Natural killer cell (primary cell): Measurements from ENCODE around the gene CALHM6. TPM values are rescaled to one million over a fixed set of nuclear protein-coding genes. Genes with fewer than 3 reads are reported as not detected.

ENCODE experiments used
- ATAC-seq, 3 donors: fragments of 150-1000 bp in 2 of 3; fragments of 200-7000 bp in 1 of 3; cut with Tn5 transposase; 1 replicate in 1 of 3; 2 replicates in 2 of 3; pipeline ENCODE4 v1.10.0; 2021; ENCODE audit warnings: mild to moderate bottlenecking in 2 of 3, moderate library complexity in 2 of 3
- DNase-seq, 2 donors: peaks; one replicate each; pipeline versions ENCODE4 v3.0.0 to v3.0.0-alpha.2; 2013 to 2021; ENCODE audit warnings: mixed read lengths in 1 of 2
- H3K27ac ChIP-seq: one replicate; pipeline ENCODE4 v1.5.1; 2013; ENCODE audit warnings: mild to moderate bottlenecking, low read length
- H3K27me3 ChIP-seq: one replicate; pipeline ENCODE4 v1.6.1; 2013; ENCODE audit warnings: low read length; ENCODE audit not compliant: control insufficient read depth, insufficient read depth
- H3K36me3 ChIP-seq: one replicate; pipeline ENCODE4 v1.6.1; 2013; ENCODE audit warnings: low read length; ENCODE audit not compliant: control insufficient read depth, insufficient read depth
- H3K4me1 ChIP-seq: one replicate; pipeline ENCODE4 v1.6.1; 2013; ENCODE audit warnings: low read length; ENCODE audit not compliant: control insufficient read depth, insufficient read depth
- H3K4me3 ChIP-seq: one replicate; pipeline ENCODE4 v1.5.1; 2013; ENCODE audit warnings: low read length
- H3K9me3 ChIP-seq: one replicate; pipeline ENCODE4 v1.6.1; 2013; ENCODE audit warnings: low read length; ENCODE audit not compliant: control insufficient read depth, insufficient read depth
- H3K27ac Mint-ChIP-seq, 2 donors: one replicate each; pipeline ENCODE4 v1.8.0; 2022; ENCODE audit warnings: mild to moderate bottlenecking in 2 of 2, mixed read lengths in 2 of 2, moderate library complexity in 1 of 2
- H3K27me3 Mint-ChIP-seq, 2 donors: one replicate each; pipeline ENCODE4 v1.8.0; 2022; ENCODE audit warnings: low read depth in 2 of 2, mixed read lengths in 2 of 2
- H3K36me3 Mint-ChIP-seq: one replicate; pipeline ENCODE4 v1.8.0; 2022; ENCODE audit warnings: mixed read lengths
- H3K4me1 Mint-ChIP-seq, 2 donors: one replicate each; pipeline ENCODE4 v1.8.0; 2022; ENCODE audit warnings: mixed read lengths in 2 of 2
- H3K4me3 Mint-ChIP-seq: one replicate; pipeline ENCODE4 v1.8.0; 2022; ENCODE audit warnings: mild to moderate bottlenecking, moderate library complexity, mixed read lengths
- H3K9me3 Mint-ChIP-seq, 2 donors: one replicate each; pipeline ENCODE4 v1.8.0; 2022; ENCODE audit warnings: mixed read lengths in 2 of 2
- CTCF ChIP-seq: fragments of 200-600 bp; IDR thresholded peaks from one replicate; pipeline ENCODE4 v1.8.0; 2022; ENCODE audit warnings: antibody characterized with exemption
- WGBS: methylation state at CpG from one replicate; pipeline ENCODE4 v1.1.7; 2013; ENCODE audit warnings: missing lambda C conversion rate; ENCODE audit not compliant: insufficient coverage; 5-methylcytosine and 5-hydroxymethylcytosine counted together
- intact Hi-C: fragments of 100-400 bp; cut with micrococcal nuclease; formaldehyde crosslinking; loops from one replicate; pipeline ENCODE4 v1.14.2; 2022
- total RNA-seq, 4 donors: library from RNA; stranded (reverse); fragments of 120-200 nt in 1 of 4; gene quantifications; one replicate each; pipeline versions ENCODE4 v1.2.3 to v1.2.4, GENCODE V29; 2013 to 2022

Gene CALHM6
- 10 to 100 TPM in 2 of 3 donors, 1 to 10 TPM in 1; 7.9 to 20.6 (median 12.3) TPM for total RNA-seq
- total RNA-seq (2013): 56.2 TPM

GRCh38 chr6:116461331-116461931 lies at the start of gene CALHM6:
TSS of gene CALHM6 (plus strand) at chr6:116461375. CDS start at chr6:116461930, 555 bp downstream.
- Histone ChIP-seq H3K4me3 (peak within 1 kb of the TSS; percentile 67), H3K9me3 (no peaks in the 10 kb centered on the region), H3K4me1 (peaks cover 15% of the 10 kb centered on the region), H3K27me3 (no peaks in the 10 kb centered on the region), H3K27ac (peak within 1 kb of the TSS; percentile 76), H3K36me3 (no peaks in the 10 kb centered on the region)
- H3K4me1 Mint-ChIP-seq: peaks cover 16 to 32% of the 10 kb centered on the region in 2 donors
- intact Hi-C loops: no loop called here
- H3K9me3 Mint-ChIP-seq: no peaks in the 10 kb centered on the region
- no peaks in the 10 kb centered on the region for H3K36me3 Mint-ChIP-seq
- peak within 1 kb of the TSS; percentile 90 for H3K4me3 Mint-ChIP-seq
- DNase-seq (no peak), ATAC-seq (peak in 2 of 3 donors; percentile 29 to 32)
- no peaks in the 10 kb centered on the region for H3K27me3 Mint-ChIP-seq
- H3K27ac Mint-ChIP-seq: peak within 1 kb of the TSS; percentile 21 to 82
- TF ChIP-seq CTCF: no peak
- 36% methylated on average over 13 of the region's 13 CpGs for WGBS

DNA sequence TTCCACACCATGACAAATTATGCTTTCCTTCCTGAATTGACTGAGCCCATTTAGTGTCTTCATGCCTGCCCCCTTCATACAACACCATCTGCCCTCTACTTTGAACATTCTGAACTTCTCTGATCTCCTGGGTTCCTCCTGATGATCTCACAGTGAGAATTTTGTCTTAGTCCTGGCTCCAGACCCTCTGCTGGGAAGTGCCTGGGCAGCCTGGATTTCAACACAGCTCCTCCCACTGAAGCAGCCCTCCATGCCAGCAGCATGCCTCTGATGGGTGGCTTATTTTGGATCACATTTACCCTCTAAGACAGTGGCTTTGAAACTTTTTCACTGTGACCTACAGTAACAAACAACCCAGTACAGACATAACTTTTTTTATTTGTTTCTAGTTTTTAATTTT lies 48.9 kb upstream of the CALHM6 start:
- H3K4me3 Mint-ChIP-seq: no peak overlapping the region
- no peak for ATAC-seq
- H3K27ac Mint-ChIP-seq: no peak overlapping the region

DNA sequence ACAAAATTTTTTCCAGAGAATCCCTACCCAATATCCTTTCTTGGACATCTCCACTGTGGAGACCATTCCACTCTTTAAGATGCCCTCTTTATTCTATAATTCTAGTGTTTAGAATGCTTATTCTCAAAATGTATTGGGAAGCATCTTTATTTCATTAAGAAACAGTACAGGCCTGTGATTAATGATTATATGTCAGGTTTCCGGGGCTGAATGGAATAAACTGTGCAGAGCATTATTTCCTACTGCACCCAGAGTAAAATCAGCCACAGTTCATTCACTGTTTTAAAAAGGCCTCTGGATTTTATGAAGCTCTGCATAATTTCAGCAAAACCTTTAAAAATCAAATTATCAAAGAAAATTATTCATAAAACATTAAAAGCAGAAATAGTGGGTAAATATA lies 47.8 kb upstream of the CALHM6 start:
- H3K9me3 ChIP-seq: no peaks in the 10 kb centered on the region
- Mint-ChIP-seq H3K36me3 (no peaks in the 10 kb centered on the region), H3K9me3 (no peaks in the 10 kb centered on the region), H3K4me1 (no peaks in the 10 kb centered on the region), H3K4me3 (no peak overlapping the region), H3K27me3 (no peaks in the 10 kb centered on the region), H3K27ac (no peak overlapping the region)
- H3K36me3 ChIP-seq: no peaks in the 10 kb centered on the region
- intact Hi-C loops: no loop called here
- WGBS: 88% methylated on average over 1 of the region's 1 CpG
- H3K27ac ChIP-seq: no peak overlapping the region
- H3K4me1 ChIP-seq: no peaks in the 10 kb centered on the region
- no peak for TF ChIP-seq CTCF
- no peak overlapping the region for H3K4me3 ChIP-seq
- DNase-seq (no peak), ATAC-seq (no peak)
- H3K27me3 ChIP-seq: no peaks in the 10 kb centered on the region

More for the DNA sequence above, 48.9 kb upstream of the CALHM6 start:
- H3K9me3 ChIP-seq: no peaks in the 10 kb centered on the region
- no peak for TF ChIP-seq CTCF
- Mint-ChIP-seq H3K4me1 (no peaks in the 10 kb centered on the region), H3K27me3 (no peaks in the 10 kb centered on the region), H3K9me3 (no peaks in the 10 kb centered on the region), H3K36me3 (no peaks in the 10 kb centered on the region)
- no peaks in the 10 kb centered on the region for H3K4me1 ChIP-seq
- intact Hi-C loops: no loop called here
- no peak overlapping the region for H3K4me3 ChIP-seq
- H3K27ac ChIP-seq: no peak overlapping the region
- H3K27me3 ChIP-seq: no peaks in the 10 kb centered on the region
- no peaks in the 10 kb centered on the region for H3K36me3 ChIP-seq
- no peak for DNase-seq

- Mint-ChIP-seq H3K4me3 (no peak overlapping the region), H3K36me3 (no peaks in the 10 kb centered on the region), H3K27me3 (no peaks in the 10 kb centered on the region), H3K27ac (no peak overlapping the region), H3K9me3 (no peaks in the 10 kb centered on the region), H3K4me1 (no peaks in the 10 kb centered on the region)
- WGBS: 91% methylated on average over 2 of the region's 3 CpGs
- Histone ChIP-seq H3K27me3 (no peaks in the 10 kb centered on the region), H3K27ac (no peak overlapping the region), H3K4me1 (no peaks in the 10 kb centered on the region), H3K4me3 (no peak overlapping the region), H3K9me3 (no peaks in the 10 kb centered on the region), H3K36me3 (no peaks in the 10 kb centered on the region)
- DNase-seq (no peak), ATAC-seq (no peak)
- intact Hi-C loops: no loop called here
- TF ChIP-seq CTCF: no peak
Observed at GRCh38 chr6:116417661-116418060, 43.5 kb upstream of the CALHM6 start.
